PC-3 (cell line): Measurements from ENCODE around the gene KAZN. TPM values are rescaled to one million over a fixed set of nuclear protein-coding genes. Genes with fewer than 3 reads are reported as not detected.

Source experiments
- ATAC-seq: fragments of 200-7000 bp; cut with Tn5 transposase; 2 replicates; pipeline ENCODE4 v1.9.1; 2020; ENCODE audit warnings: mild to moderate bottlenecking, moderate library complexity
- BruUV-seq: library from RNA; stranded (reverse); fragments of 400-500 nt; replicated peaks from 2 replicates; lab custom pipeline; 2021; lab: Mats Ljungman, UMichigan
- CTCF ChIA-PET: fragments of 300-600 bp; sonication (Branson Sonifier 250); formaldehyde crosslinking; loops from one replicate; lab custom pipeline; 2022; ENCODE audit warnings: antibody characterized with exemption; lab: Charles Lee
- POLR2A ChIA-PET: fragments of 300-600 bp; sonication (Branson Sonifier 250); formaldehyde crosslinking; loops from one replicate; lab custom pipeline; 2022; ENCODE audit warnings: antibody characterized with exemption; ENCODE audit not compliant: unreplicated experiment; lab: Charles Lee
- DNase-seq: peaks from one replicate; pipeline ENCODE4 v3.0.0-alpha.2; 2015
- H2AFZ ChIP-seq: fragments of 300-600 bp; sonication (generic); 2 replicates; pipeline ENCODE4 v1.6.0; 2016; ENCODE audit warnings: antibody characterized with exemption, low read length
- H3F3A ChIP-seq: fragments of 300-600 bp; sonication (generic); one replicate; pipeline ENCODE4 v1.6.0; 2017; ENCODE audit warnings: antibody characterized with exemption, low read length, control low read depth, mild to moderate bottlenecking; ENCODE audit not compliant: unreplicated experiment
- H3K27ac ChIP-seq: fragments of 300-600 bp; sonication (generic); 2 replicates; pipeline ENCODE4 v1.5.1; 2016; ENCODE audit warnings: mild to moderate bottlenecking, low read length
- H3K27me3 ChIP-seq: fragments of 300-600 bp; sonication (generic); 2 replicates; pipeline ENCODE4 v1.6.1; 2016; ENCODE audit warnings: low read length, mixed read lengths
- H3K36me3 ChIP-seq: fragments of 300-600 bp; sonication (generic); 2 replicates; pipeline ENCODE4 v1.6.1; 2016; ENCODE audit warnings: low read depth, mixed run types, low read length, mixed read lengths
- H3K4me1 ChIP-seq: fragments of 300-600 bp; sonication (generic); 2 replicates; pipeline ENCODE4 v1.5.1; 2016; ENCODE audit warnings: low read length; ENCODE audit not compliant: insufficient read depth
- H3K4me2 ChIP-seq: fragments of 300-600 bp; sonication (generic); 2 replicates; pipeline ENCODE4 v1.6.0; 2016; ENCODE audit warnings: low read length
- H3K4me3 ChIP-seq: fragments of 300-600 bp; sonication (generic); 2 replicates; pipeline ENCODE4 v1.5.1; 2016; ENCODE audit warnings: mild to moderate bottlenecking, low read length, mixed read lengths
- H3K79me2 ChIP-seq: fragments of 300-600 bp; sonication (generic); 2 replicates; pipeline ENCODE4 v1.6.1; 2017; ENCODE audit warnings: low read length, mixed read lengths
- H3K9ac ChIP-seq: fragments of 300-600 bp; sonication (generic); 2 replicates; pipeline ENCODE4 v1.6.0; 2016; ENCODE audit warnings: mild to moderate bottlenecking, low read length
- H3K9me2 ChIP-seq: fragments of 300-600 bp; sonication (generic); replicated peaks from 2 replicates; pipeline ENCODE4 v1.6.1; 2016; ENCODE audit warnings: mixed run types, low read length, mixed read lengths
- H3K9me3 ChIP-seq: fragments of 300-600 bp; sonication (generic); 2 replicates; pipeline ENCODE4 v1.6.1; 2016; ENCODE audit warnings: low read length, mixed read lengths
- H4K20me1 ChIP-seq: fragments of 300-600 bp; sonication (generic); 2 replicates; pipeline ENCODE4 v1.6.1; 2016; ENCODE audit warnings: low read length, mixed read lengths
- EZH2 ChIP-seq: fragments of 300-600 bp; sonication (generic); IDR thresholded peaks from one replicate; pipeline ENCODE4 v1.6.1; 2017; ENCODE audit warnings: antibody characterized with exemption, mild to moderate bottlenecking, low read length; ENCODE audit not compliant: unreplicated experiment
- EZH2phosphoT487 ChIP-seq: fragments of 300-600 bp; sonication (generic); IDR thresholded peaks from 2 replicates; pipeline ENCODE4 v1.6.1; 2018; ENCODE audit warnings: mild to moderate bottlenecking, antibody characterized with exemption, low read length, borderline replicate concordance
- intact Hi-C: fragments of 100-400 bp; cut with micrococcal nuclease; formaldehyde crosslinking; loops from 2 replicates; pipeline ENCODE4 v1.9.0; 2023
- total RNA-seq: library from RNA; depleted of rRNA; stranded (reverse); fragments of >200 nt; gene quantifications from 2 replicates; pipeline ENCODE4 v1.2.3, GENCODE V29; 2014
- TF ChIP-seq, protein P1 (sequence below): fragments of 300-600 bp; sonication (generic); conservative IDR thresholded peaks from 2 replicates; pipeline ENCODE4 v1.5.1; 2017; ENCODE audit warnings: antibody characterized with exemption, low read depth, mild to moderate bottlenecking, low read length

Gene KAZN
- total RNA-seq, 1 experiment from 2014 or later = 2.0 TPM

- H3K4me3 ChIP-seq = no peak overlapping the region
- ATAC-seq (no peak), DNase-seq (no peak)
- H3K9me3 ChIP-seq = no peaks in the 10 kb centered on the region
- H3K4me1 ChIP-seq = peaks cover 10% of the 10 kb centered on the region; the same call in 1 of the 2 replicates
- no peak overlapping the region for H3K9ac ChIP-seq
- H3K27me3 ChIP-seq = no peaks in the 10 kb centered on the region
- H3F3A ChIP-seq = no peaks in the 10 kb centered on the region
- H3K27ac ChIP-seq = no peak overlapping the region
- BruUV-seq = no TSS peak
- no peaks in the 10 kb centered on the region for H3K36me3 ChIP-seq
- CTCF ChIA-PET = no interaction called here
- no peaks in the 10 kb centered on the region for H4K20me1 ChIP-seq
- H2AFZ ChIP-seq = no peak overlapping the region
- H3K79me2 ChIP-seq = no peaks in the 10 kb centered on the region
- no peak overlapping the region for H3K4me2 ChIP-seq
- TF ChIP-seq EZH2 = no peak
- TF ChIP-seq, protein P1, sequence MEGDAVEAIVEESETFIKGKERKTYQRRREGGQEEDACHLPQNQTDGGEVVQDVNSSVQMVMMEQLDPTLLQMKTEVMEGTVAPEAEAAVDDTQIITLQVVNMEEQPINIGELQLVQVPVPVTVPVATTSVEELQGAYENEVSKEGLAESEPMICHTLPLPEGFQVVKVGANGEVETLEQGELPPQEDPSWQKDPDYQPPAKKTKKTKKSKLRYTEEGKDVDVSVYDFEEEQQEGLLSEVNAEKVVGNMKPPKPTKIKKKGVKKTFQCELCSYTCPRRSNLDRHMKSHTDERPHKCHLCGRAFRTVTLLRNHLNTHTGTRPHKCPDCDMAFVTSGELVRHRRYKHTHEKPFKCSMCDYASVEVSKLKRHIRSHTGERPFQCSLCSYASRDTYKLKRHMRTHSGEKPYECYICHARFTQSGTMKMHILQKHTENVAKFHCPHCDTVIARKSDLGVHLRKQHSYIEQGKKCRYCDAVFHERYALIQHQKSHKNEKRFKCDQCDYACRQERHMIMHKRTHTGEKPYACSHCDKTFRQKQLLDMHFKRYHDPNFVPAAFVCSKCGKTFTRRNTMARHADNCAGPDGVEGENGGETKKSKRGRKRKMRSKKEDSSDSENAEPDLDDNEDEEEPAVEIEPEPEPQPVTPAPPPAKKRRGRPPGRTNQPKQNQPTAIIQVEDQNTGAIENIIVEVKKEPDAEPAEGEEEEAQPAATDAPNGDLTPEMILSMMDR = no peak; the same call in 1 of the 2 replicates
- TF ChIP-seq EZH2phosphoT487 = no peak
- POLR2A ChIA-PET = no interaction called here
- intact Hi-C loops = no loop called here
- H3K9me2 ChIP-seq = no peaks in the 10 kb centered on the region
Measured at GRCh38 chr1:14782741-14783591, 184.5 kb downstream of the KAZN start.

- BruUV-seq = no TSS peak
- DNase-seq (no peak), ATAC-seq (no peak)
- CTCF ChIA-PET = no interaction called here
- H3K4me3 ChIP-seq = no peak overlapping the region
- no peak overlapping the region for H3K27ac ChIP-seq
- no peak overlapping the region for H3K9ac ChIP-seq
- no peak overlapping the region for H2AFZ ChIP-seq
- no peaks in the 10 kb centered on the region for H3K27me3 ChIP-seq
- H3K4me1 ChIP-seq = peaks cover 10% of the 10 kb centered on the region; the same call in 1 of the 2 replicates
- no peaks in the 10 kb centered on the region for H3K9me2 ChIP-seq
- no peaks in the 10 kb centered on the region for H3K36me3 ChIP-seq
- no peaks in the 10 kb centered on the region for H3K79me2 ChIP-seq
- TF ChIP-seq EZH2phosphoT487 (no peak), EZH2 (no peak)
- TF ChIP-seq, protein P1 = no peak
- no peaks in the 10 kb centered on the region for H3K9me3 ChIP-seq
- intact Hi-C loops = no loop called here
- POLR2A ChIA-PET = no interaction called here
- no peak overlapping the region for H3K4me2 ChIP-seq
- H3F3A ChIP-seq = no peaks in the 10 kb centered on the region
- H4K20me1 ChIP-seq = no peaks in the 10 kb centered on the region
Measured at GRCh38 chr1:14783592-14783886, 185.1 kb downstream of the KAZN start.
